DOHH2 (cell line): ENCODE measurements around the gene KIF5B.

Experiments
- H3F3A ChIP-seq: fragments of 200-600 bp; sonication (generic), shearing (Covaris generic); 2 replicates; pipeline ENCODE4 v1.6.0; 2016; ENCODE audit warnings: antibody characterized with exemption, mild to moderate bottlenecking; ENCODE audit not compliant: control insufficient read depth, insufficient read depth
- H3K27ac ChIP-seq: fragments of 200-600 bp; sonication (generic); 2 replicates; pipeline ENCODE4 v1.5.1; 2014; ENCODE audit warnings: low read depth, mild to moderate bottlenecking, low read length, moderate library complexity
- H3K27me3 ChIP-seq: fragments of 200-600 bp; sonication (generic); 2 replicates; pipeline ENCODE4 v1.6.1; 2014; ENCODE audit warnings: mild to moderate bottlenecking, low read length, mixed read lengths; ENCODE audit not compliant: control insufficient read depth
- H3K36me3 ChIP-seq: fragments of 200-600 bp; sonication (generic); 2 replicates; pipeline ENCODE4 v1.6.1; 2014; ENCODE audit warnings: mild to moderate bottlenecking, low read length, moderate library complexity, mixed read lengths; ENCODE audit not compliant: control insufficient read depth
- H3K4me1 ChIP-seq: fragments of 200-600 bp; sonication (generic); 2 replicates; pipeline ENCODE4 v1.6.1; 2014; ENCODE audit warnings: mild to moderate bottlenecking, low read length, mixed read lengths; ENCODE audit not compliant: control insufficient read depth
- H3K4me2 ChIP-seq: fragments of 200-600 bp; sonication (generic); 2 replicates; pipeline ENCODE4 v1.6.0; 2014; ENCODE audit warnings: mild to moderate bottlenecking, low read length, moderate library complexity
- H3K4me3 ChIP-seq: fragments of 200-600 bp; sonication (generic); 2 replicates; pipeline ENCODE4 v1.5.1; 2014; ENCODE audit warnings: mild to moderate bottlenecking, low read length, mixed read lengths
- H3K79me2 ChIP-seq: fragments of 200-600 bp; sonication (generic); 2 replicates; pipeline ENCODE4 v1.6.1; 2014; ENCODE audit warnings: mild to moderate bottlenecking, low read length, mixed read lengths; ENCODE audit not compliant: control insufficient read depth
- H3K9me2 ChIP-seq: fragments of 200-600 bp; sonication (generic); replicated peaks from 2 replicates; pipeline ENCODE4 v1.6.1; 2014; ENCODE audit warnings: mild to moderate bottlenecking, low read length, mixed read lengths; ENCODE audit not compliant: control insufficient read depth
- H3K9me3 ChIP-seq: fragments of 200-600 bp; sonication (generic); 2 replicates; pipeline ENCODE4 v1.6.1; 2014; ENCODE audit warnings: antibody characterized with exemption, low read length, mixed read lengths; ENCODE audit not compliant: control insufficient read depth, insufficient read depth
- H4K20me1 ChIP-seq: fragments of 200-600 bp; sonication (generic); 2 replicates; pipeline ENCODE4 v1.6.0; 2014; ENCODE audit warnings: low read depth, mild to moderate bottlenecking, antibody characterized with exemption, low read length, moderate library complexity; ENCODE audit not compliant: control insufficient read depth, insufficient read depth
- EZH2phosphoT487 ChIP-seq: fragments of 200-600 bp; sonication (generic); IDR thresholded peaks from 2 replicates; pipeline ENCODE4 v1.6.1; 2017; ENCODE audit warnings: borderline replicate concordance, mild to moderate bottlenecking, antibody characterized with exemption, low read length, moderate library complexity, mixed read lengths
- TF ChIP-seq, protein P1 (sequence below): fragments of 200-600 bp; sonication (generic); IDR thresholded peaks from one replicate; pipeline ENCODE4 v1.5.1; 2014; ENCODE audit warnings: antibody characterized with exemption, mild to moderate bottlenecking, low read depth, low read length; ENCODE audit not compliant: poor library complexity, severe bottlenecking

The KIF5B gene

DNA sequence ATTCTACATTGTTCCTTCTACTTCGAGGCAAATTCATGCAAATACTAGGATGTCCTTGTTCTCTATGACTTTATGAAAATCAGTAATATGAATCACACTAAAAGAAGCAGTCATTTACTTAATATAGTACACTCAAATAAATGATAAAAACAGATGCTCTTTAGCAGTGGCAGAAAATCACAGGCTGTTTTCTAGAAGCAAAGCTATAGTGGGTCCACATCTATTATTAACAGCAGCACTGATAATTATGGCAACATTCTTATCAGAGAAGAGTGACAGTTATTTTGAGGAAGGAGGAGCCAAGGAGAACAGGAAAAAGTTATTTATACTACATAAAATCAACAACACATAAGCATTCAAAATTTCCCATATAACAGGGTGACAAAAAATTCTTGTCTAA is 16.5 kb downstream of the KIF5B start:
- peaks cover 37% of the 10 kb centered on the region for H3K4me1 ChIP-seq
- peaks cover 74% of the 10 kb centered on the region for H3K79me2 ChIP-seq
- TF ChIP-seq, protein P1, sequence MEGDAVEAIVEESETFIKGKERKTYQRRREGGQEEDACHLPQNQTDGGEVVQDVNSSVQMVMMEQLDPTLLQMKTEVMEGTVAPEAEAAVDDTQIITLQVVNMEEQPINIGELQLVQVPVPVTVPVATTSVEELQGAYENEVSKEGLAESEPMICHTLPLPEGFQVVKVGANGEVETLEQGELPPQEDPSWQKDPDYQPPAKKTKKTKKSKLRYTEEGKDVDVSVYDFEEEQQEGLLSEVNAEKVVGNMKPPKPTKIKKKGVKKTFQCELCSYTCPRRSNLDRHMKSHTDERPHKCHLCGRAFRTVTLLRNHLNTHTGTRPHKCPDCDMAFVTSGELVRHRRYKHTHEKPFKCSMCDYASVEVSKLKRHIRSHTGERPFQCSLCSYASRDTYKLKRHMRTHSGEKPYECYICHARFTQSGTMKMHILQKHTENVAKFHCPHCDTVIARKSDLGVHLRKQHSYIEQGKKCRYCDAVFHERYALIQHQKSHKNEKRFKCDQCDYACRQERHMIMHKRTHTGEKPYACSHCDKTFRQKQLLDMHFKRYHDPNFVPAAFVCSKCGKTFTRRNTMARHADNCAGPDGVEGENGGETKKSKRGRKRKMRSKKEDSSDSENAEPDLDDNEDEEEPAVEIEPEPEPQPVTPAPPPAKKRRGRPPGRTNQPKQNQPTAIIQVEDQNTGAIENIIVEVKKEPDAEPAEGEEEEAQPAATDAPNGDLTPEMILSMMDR: no peak
- TF ChIP-seq EZH2phosphoT487: no peak
- peaks cover 5% of the 10 kb centered on the region for H3F3A ChIP-seq
- H3K9me3 ChIP-seq: no peaks in the 10 kb centered on the region
- H3K9me2 ChIP-seq: no peaks in the 10 kb centered on the region
- no peaks in the 10 kb centered on the region for H3K27me3 ChIP-seq
- no peak overlapping the region for H3K4me3 ChIP-seq
- H3K4me2 ChIP-seq: 0 out of 2 replicates have a peak overlapping the region, but pooled peaks have one; percentile 1
- peaks cover 5% of the 10 kb centered on the region; the same call in 1 of the 2 replicates for H4K20me1 ChIP-seq
- H3K27ac ChIP-seq: no peak overlapping the region
- peaks cover 94% of the 10 kb centered on the region for H3K36me3 ChIP-seq

GRCh38 chr10:32038777-32039176 is 17.4 kb downstream of the KIF5B start:
- Histone ChIP-seq H3K9me3 (no peaks in the 10 kb centered on the region), H3F3A (peaks cover 9% of the 10 kb centered on the region), H3K27me3 (no peaks in the 10 kb centered on the region), H3K9me2 (no peaks in the 10 kb centered on the region), H3K4me3 (no peak overlapping the region), H4K20me1 (no peaks in the 10 kb centered on the region; the same call in 1 of the 2 replicates), H3K4me2 (no peak overlapping the region), H3K4me1 (peaks cover 37% of the 10 kb centered on the region), H3K27ac (no peak overlapping the region), H3K36me3 (peaks cover 94% of the 10 kb centered on the region), H3K79me2 (peaks cover 65% of the 10 kb centered on the region)
- no peak for TF ChIP-seq EZH2phosphoT487
- TF ChIP-seq, protein P1: no peak

- Histone ChIP-seq H3K9me2 (no peaks in the 10 kb centered on the region), H3K36me3 (peaks cover 96% of the 10 kb centered on the region)
- TF ChIP-seq, protein P1: no peak
- no peak for TF ChIP-seq EZH2phosphoT487
These were observed 19.3 kb downstream of the KIF5B start for GRCh38 chr10:32036922-32037321.

GRCh38 chr10:32035038-32035437 is 21.2 kb downstream of the KIF5B start:
- Histone ChIP-seq H3K9me3 (no peaks in the 10 kb centered on the region), H3K27me3 (no peaks in the 10 kb centered on the region), H4K20me1 (no peaks in the 10 kb centered on the region; the same call in 1 of the 2 replicates), H3K27ac (no peak overlapping the region), H3F3A (peaks cover 6% of the 10 kb centered on the region), H3K36me3 (peaks cover 97% of the 10 kb centered on the region), H3K79me2 (peaks cover 33% of the 10 kb centered on the region), H3K9me2 (no peaks in the 10 kb centered on the region), H3K4me2 (no peak overlapping the region), H3K4me1 (peaks cover 7% of the 10 kb centered on the region), H3K4me3 (no peak overlapping the region)
- TF ChIP-seq EZH2phosphoT487: no peak
- TF ChIP-seq, protein P1: no peak

More at GRCh38 chr10:32036922-32037321, 19.3 kb downstream of the KIF5B start:
- H3K4me1 ChIP-seq: peaks cover 26% of the 10 kb centered on the region
- H3K27ac ChIP-seq: no peak overlapping the region
- no peaks in the 10 kb centered on the region for H3K9me3 ChIP-seq
- no peak overlapping the region for H3K4me2 ChIP-seq
- H3K4me3 ChIP-seq: no peak overlapping the region
- peaks cover 8% of the 10 kb centered on the region for H3F3A ChIP-seq
- no peaks in the 10 kb centered on the region; the same call in 1 of the 2 replicates for H4K20me1 ChIP-seq
- peaks cover 50% of the 10 kb centered on the region for H3K79me2 ChIP-seq
- no peaks in the 10 kb centered on the region for H3K27me3 ChIP-seq
